GM21619 (cell line): ENCODE results near the gene COL6A1.
"Not testable (repeated sequence)": the region's sequence is repeated elsewhere in the genome, so short reads cannot be mapped to it uniquely, and the experiment has no call there.

Experiments used
- ATAC-seq: cut with Tn5 transposase; IDR thresholded peaks from one replicate; pipeline ENCODE4 v1.9.1; 2021; ENCODE audit not compliant: unreplicated experiment

Gene COL6A1

GRCh38 chr21:46045154-46045553, 63.6 kb downstream of the COL6A1 start:
- no peak for ATAC-seq

DNA sequence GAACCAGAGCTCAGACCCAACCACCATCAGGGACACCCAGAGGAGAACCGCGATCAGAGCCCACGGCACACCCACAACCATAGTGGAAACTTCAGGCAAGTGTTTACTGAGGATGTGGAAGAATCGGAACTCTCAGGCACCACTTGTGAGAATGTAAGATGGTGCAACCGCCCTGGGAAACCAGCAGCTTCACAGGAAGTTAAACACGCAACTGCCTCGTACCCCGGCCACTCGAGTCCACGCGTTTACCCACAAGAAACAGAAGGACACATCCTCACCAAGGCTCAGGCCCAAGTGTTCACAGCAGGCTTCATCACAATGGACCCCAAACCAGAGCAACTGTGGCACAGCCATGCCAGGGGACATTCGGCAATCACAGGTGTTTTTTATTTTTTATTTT, 64.9 kb downstream of the COL6A1 start:
- no peak for ATAC-seq

GRCh38 chr21:46046906-46047305, 65.3 kb downstream of the COL6A1 start:
- not testable (repeated sequence) for ATAC-seq

DNA sequence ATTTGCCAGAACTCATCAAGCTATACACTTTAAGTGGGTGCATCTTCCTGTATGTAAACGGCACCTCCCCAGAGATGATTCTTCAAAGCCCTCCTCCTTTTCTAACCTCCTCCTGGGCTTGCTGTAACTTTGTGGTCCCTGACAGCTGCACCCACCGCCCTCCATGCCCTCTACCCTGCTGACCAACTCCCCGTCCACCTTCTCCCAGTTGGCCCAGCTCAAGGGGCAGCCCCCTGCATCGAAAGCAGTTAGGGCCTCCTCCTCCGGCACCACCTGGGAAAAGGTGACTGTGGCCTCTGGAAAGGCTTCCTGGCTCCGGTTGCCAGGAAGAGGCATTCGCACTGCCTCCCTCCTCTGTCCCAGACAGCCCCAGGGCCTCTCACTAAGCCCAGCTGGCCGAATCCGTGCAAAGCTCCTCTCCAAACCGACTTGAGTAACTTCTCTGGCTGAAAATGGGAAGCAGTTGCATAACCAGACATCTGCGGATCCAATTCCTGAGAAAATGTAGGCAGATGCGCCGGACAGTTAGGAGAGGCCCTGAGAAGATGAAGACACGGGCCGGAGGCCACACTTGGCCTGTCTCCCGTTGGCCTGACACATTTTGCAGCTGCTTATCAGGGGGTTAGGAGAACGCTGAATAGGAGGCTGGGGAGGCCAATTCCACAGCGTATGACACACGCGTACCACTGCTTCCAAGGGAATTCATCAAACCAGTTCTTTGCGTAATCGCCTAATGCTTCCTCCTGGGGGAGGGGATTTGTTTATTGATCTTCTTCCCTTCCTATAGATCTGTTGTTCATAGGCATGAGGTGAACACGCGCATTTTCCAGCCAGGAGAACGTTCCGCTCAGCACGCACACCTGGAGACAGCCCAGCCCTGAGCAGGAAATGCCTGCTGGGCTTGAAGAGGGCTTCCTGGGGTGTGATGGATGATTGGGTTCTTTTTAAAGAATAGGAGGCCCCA, 67.6 kb downstream of the COL6A1 start:
- ATAC-seq = no peak

DNA sequence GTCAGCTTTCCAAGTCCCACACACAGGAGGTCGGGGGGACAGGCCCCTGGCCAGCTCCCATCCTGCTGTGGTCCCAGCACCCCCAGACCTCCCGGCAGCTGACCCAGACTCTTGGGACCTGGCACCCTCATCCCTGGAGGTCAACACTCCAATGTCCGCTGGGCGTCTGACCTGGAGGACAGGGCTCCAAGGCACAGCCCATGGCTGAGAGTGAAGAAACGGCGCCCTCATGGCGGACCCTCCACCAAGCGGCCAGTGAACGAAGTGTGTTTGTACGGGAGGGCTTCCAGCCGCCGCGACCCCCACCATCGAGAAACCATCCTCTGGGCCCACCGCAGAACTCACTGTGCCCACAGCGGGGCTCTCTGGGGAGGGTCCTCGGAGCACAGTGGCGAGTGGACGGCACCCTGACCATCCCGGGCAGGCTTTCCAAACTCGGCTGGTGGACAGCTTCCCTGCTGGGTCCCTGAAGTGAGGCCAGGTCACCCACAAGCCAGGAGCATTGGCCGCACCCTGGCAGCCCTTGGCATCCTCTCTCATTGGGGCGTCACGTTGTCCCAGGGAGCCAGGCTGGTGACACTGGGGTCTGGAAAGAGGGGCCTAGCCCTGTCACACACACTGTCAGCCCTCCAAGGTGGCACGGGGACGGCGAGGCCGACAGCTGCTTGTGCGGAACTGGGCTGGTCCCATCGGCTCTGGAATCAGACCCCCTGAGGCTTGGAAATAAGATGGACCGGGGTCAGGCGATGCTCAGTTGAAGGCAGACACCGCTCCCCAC, 68.5 kb downstream of the COL6A1 start:
- no peak for ATAC-seq

GRCh38 chr21:46050668-46051378, 69.3 kb downstream of the COL6A1 start:
- ATAC-seq = no peak

DNA sequence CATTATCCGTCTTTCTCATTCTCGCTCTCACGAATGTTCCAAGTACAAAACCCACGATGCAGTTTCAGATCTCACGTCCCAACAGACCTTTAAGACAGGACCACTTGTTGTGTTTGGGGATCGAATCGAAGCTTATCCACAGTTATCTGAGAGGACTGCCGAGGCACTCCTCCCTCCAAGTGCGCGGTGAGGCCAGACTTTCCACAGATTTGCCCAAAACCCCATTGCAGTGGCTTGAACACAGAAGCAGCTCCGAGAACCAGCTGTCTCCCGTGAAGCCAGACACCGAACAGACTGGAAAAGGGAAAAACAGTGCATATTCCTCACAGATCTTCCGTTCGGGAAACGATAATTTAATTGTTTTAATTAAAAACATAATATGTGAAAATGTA, 69.8 kb downstream of the COL6A1 start:
- ATAC-seq = no peak

DNA sequence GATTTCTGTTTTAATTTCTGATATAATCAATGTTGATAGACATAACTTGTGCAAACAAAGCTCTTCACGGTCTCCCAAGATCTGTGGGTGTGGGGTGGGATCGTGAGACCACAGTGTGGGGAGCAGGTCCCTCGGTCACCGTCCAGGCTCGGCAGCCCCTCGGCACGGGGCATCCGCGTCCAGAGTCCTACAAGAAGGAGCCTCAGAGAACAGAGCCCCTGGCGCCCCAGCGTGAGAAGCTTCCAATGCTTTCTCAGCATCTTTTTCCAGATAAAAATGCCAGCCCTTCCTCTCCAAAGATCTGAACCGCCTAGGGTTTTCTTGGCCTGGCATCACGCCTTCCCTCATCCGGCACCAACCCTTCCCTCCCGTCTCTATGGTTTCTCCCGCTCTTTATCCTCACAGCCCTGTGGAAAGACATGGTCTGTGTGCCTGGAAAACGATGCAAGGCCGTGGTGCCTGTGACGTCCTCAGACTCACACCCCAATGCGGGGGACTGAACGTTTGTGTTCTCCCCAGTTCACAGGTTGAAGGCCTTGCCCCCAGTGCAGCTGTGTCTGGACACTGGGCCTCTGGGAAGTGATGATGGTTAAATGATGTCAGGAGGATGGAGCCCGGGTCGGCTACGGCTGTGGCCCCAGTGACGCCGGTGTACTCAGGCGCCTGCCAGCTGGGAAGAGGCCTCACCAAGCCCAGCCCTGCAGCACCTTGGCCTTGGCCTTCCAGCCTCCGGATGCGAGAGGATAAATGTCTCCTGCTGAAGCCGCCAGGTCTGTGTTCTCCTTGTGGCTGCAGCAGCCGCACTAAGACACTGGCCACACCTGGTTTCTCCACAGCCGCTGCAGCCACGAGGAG, 70.5 kb downstream of the COL6A1 start:
- no peak for ATAC-seq

- no peak for ATAC-seq
These were observed 71.4 kb downstream of the COL6A1 start for GRCh38 chr21:46052703-46053651.

GRCh38 chr21:46054031-46054430, 72.5 kb downstream of the COL6A1 start:
- ATAC-seq = no peak

- ATAC-seq = no peak
These were observed 72.9 kb downstream of the COL6A1 start for GRCh38 chr21:46054451-46054881.
